HepG2 (cell line): ENCODE results near the gene SLC6A16. TPM values are rescaled to one million over a fixed set of nuclear protein-coding genes. Genes with fewer than 3 reads are reported as not detected.
"Not testable (repeated sequence)": the region's sequence is repeated elsewhere in the genome, so short reads cannot be mapped to it uniquely, and the experiment has no call there.

Source experiments
- ATAC-seq: fragments of 200-7000 bp; cut with Tn5 transposase; 3 replicates; pipeline ENCODE4 v1.9.1; 2020; ENCODE audit warnings: mild to moderate bottlenecking, moderate library complexity
- BruUV-seq: library from RNA; stranded (reverse); fragments of 400-500 nt; replicated peaks from 2 replicates; lab custom pipeline; 2021; lab: Mats Ljungman, UMichigan
- CTCF ChIA-PET: fragments of 300-600 bp; formaldehyde crosslinking; extraction: SDS; loops from one replicate; lab custom pipeline; 2021; ENCODE audit warnings: low total read pairs, inconsistent platforms, low intra/inter-chr PET ratio; lab: Yijun Ruan, JAX
- POLR2A ChIA-PET: fragments of 350-600 bp; sonication (Branson Sonifier 250); formaldehyde crosslinking; loops from one replicate; lab custom pipeline; 2020; ENCODE audit warnings: antibody characterized with exemption, inconsistent platforms; lab: Yijun Ruan, JAX
- DNase-seq: peaks from one replicate; pipeline ENCODE4 v3.0.0-alpha.2; 2015; ENCODE audit warnings: low spot score
- FAIRE-seq: peaks from 3 replicates; lab custom pipeline; 2011; peaks lifted over from hg19 to GRCh38; lab: Jason Lieb, UNC
- H2AFZ ChIP-seq: one replicate; pipeline ENCODE4 v1.6.1; 2011; ENCODE audit warnings: low read length, inconsistent platforms
- H3K27ac ChIP-seq: fragments of 300-600 bp; 3 replicates; pipeline ENCODE4 v1.8.0; 2011; ENCODE audit warnings: mixed run types, mild to moderate bottlenecking, mixed read lengths, low read length, inconsistent platforms; ENCODE audit not compliant: insufficient read depth; ENCODE audit errors: extremely low read length
- H3K27me3 ChIP-seq, 2 experiments: fragments of 200-600 bp in 1 of 2; 2 replicates in 1 of 2; 3 replicates in 1 of 2; pipeline versions ENCODE4 v1.6.0 to v1.8.0; 2011; ENCODE audit warnings: low read length in 2 of 2, mild to moderate bottlenecking in 2 of 2, moderate library complexity in 2 of 2, inconsistent platforms in 1 of 2; ENCODE audit not compliant: insufficient read depth in 2 of 2, control insufficient read depth in 1 of 2
- H3K36me3 ChIP-seq, 2 experiments: fragments of 200-600 bp in 1 of 2; replicated peaks in 1 of 2; 2 replicates in 1 of 2; 3 replicates in 1 of 2; pipeline versions ENCODE4 v1.5.1 to v1.8.0; 2011; ENCODE audit warnings: low read length in 2 of 2, inconsistent platforms in 1 of 2; ENCODE audit not compliant: insufficient read depth in 2 of 2, control insufficient read depth in 1 of 2
- H3K4me1 ChIP-seq: 2 replicates; pipeline ENCODE4 v1.5.1; 2012; ENCODE audit warnings: low read length, inconsistent platforms; ENCODE audit not compliant: insufficient read depth
- H3K4me2 ChIP-seq: 2 replicates; pipeline ENCODE4 v1.6.0; 2011; ENCODE audit warnings: low read depth, low read length, inconsistent platforms
- H3K4me3 ChIP-seq, 3 experiments: fragments of 200-600 bp in 1 of 3; sonication (generic), shearing (Covaris generic) in 1 of 3; replicated peaks in 1 of 3; 2 replicates each; pipeline ENCODE4 v1.5.1; 2011 to 2016; ENCODE audit warnings: low read length in 3 of 3, inconsistent platforms in 2 of 3, low read depth in 2 of 3, mild to moderate bottlenecking in 2 of 3, control low read depth in 1 of 3, mixed read lengths in 1 of 3; ENCODE audit not compliant: insufficient read depth in 1 of 3
- H3K79me2 ChIP-seq: one replicate; pipeline ENCODE4 v1.6.1; 2011; ENCODE audit warnings: low read length, inconsistent platforms; ENCODE audit not compliant: insufficient read depth
- H3K9ac ChIP-seq: 2 replicates; pipeline ENCODE4 v1.6.0; 2011; ENCODE audit warnings: mild to moderate bottlenecking, low read depth, low read length, inconsistent platforms; ENCODE audit not compliant: insufficient read depth
- H3K9me3 ChIP-seq: 2 replicates; pipeline ENCODE4 v1.5.1; 2012; ENCODE audit warnings: mild to moderate bottlenecking, low read length
- H4K20me1 ChIP-seq: 2 replicates; pipeline ENCODE4 v1.6.0; 2011; ENCODE audit warnings: inconsistent platforms, mild to moderate bottlenecking, low read length, moderate library complexity; ENCODE audit not compliant: insufficient read depth
- CEBPZ ChIP-seq: IDR thresholded peaks from 2 replicates; pipeline ENCODE4 v1.6.1; 2012; ENCODE audit warnings: low read length, improper control_type of control experiment
- ZHX1 ChIP-seq: sonication (generic); formaldehyde crosslinking; IDR thresholded peaks from 2 replicates; pipeline ENCODE4 v1.8.1; 2022; ENCODE audit warnings: low read depth, mild to moderate bottlenecking, missing genetic modification reagents
- ZSCAN9 ChIP-seq: IDR thresholded peaks from 2 replicates; pipeline ENCODE4 v1.6.1; 2016; ENCODE audit warnings: borderline replicate concordance
- WGBS: methylation state at CpG from one replicate; pipeline ENCODE4 v1.1.6; 2017; ENCODE audit warnings: low lambda C conversion rate; 5-methylcytosine and 5-hydroxymethylcytosine counted together
- in situ Hi-C: cut with HindIII; loops from 2 replicates; pipeline ENCODE4 v1.10.0; 2017; ENCODE audit warnings: low pct_unique_long_range_greater_than_20kb; ENCODE audit not compliant: extremely low pct_ligation_motif_present
- intact Hi-C: fragments of 100-400 bp; cut with micrococcal nuclease; formaldehyde crosslinking; loops from one replicate; pipeline ENCODE4 v1.10.0; 2022; ENCODE audit not compliant: unreplicated experiment
- polyA plus RNA-seq, 8 experiments: library from polyadenylated mRNA; depleted of rRNA in 3 of 8; stranded (reverse) in 7 of 8; unstranded in 1 of 8; fragments of >200 nt; fragmentation: Illumina TruSeq in 4 of 8; extraction: Trizol in 4 of 8; gene quantifications; 2 replicates each; pipeline versions ENCODE4 v1.2.1 to v1.2.3, GENCODE V29; 2011 to 2016; ENCODE audit warnings: low read depth in 4 of 8, missing spikeins in 1 of 8, mixed read lengths in 1 of 8; ENCODE audit not compliant: insufficient read depth in 1 of 8
- total RNA-seq, 5 experiments: library from RNA; depleted of rRNA; stranded (reverse); fragments of >200 nt; fragmentation: Illumina TruSeq; extraction: Trizol; gene quantifications; 2 replicates each; pipeline ENCODE4 v1.2.3, GENCODE V29; 2016; ENCODE audit warnings: low read depth in 1 of 5

The SLC6A16 gene
- total and polyA plus RNA-seq, 2 of the 13 experiments (the other 11 are each of a cell fraction or from before 2014, with no cell fraction given): 0.07 to 0.18 TPM

- TF ChIP-seq ZHX1 (CRISPR knock-in tag) (no peak), CEBPZ (no peak), ZSCAN9 (CRISPR knock-in tag) (no peak)
Measured at GRCh38 chr19:49324801-49325576, at the start of gene SLC6A16 (continued).

DNA sequence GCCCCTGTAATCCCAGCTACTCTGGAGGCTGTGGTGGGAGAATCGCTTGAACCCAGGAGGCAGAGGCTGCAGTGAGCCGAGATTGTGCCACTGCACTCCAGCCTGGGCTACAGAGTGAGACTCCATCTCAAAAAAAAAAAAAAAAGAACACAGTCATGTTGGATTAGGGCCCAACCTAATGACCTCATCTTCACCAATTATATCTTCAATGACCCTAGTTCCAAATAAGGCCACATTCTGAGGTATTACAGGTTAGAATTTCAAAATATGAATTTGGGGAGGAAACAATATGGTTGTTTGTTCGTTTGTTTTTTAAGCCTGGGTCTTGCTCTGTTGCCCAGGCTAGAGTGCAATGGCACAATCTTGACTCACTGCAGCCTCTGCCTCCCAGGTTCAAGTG lies 48.2 kb upstream of the SLC6A16 start:
- H3K4me2 ChIP-seq, H3K79me2 ChIP-seq, H2AFZ ChIP-seq, intact Hi-C loops, CTCF ChIA-PET, in situ Hi-C loops, H3K27me3 ChIP-seq, H4K20me1 ChIP-seq, H3K4me3 ChIP-seq, H3K9ac ChIP-seq, FAIRE-seq, BruUV-seq, H3K36me3 ChIP-seq, POLR2A ChIA-PET, H3K4me1 ChIP-seq, ATAC-seq, DNase-seq, H3K27ac ChIP-seq: not testable (repeated sequence)
- 11% methylated on average over 3 of the region's 3 CpGs for WGBS
- peaks cover 11% of the 10 kb centered on the region for H3K9me3 ChIP-seq
